SU-DHL-6 (cell line): ENCODE data around the gene EPHX1.

ENCODE experiments used
- H2AFZ ChIP-seq: fragments of 200-600 bp; sonication (generic); 2 replicates; pipeline ENCODE4 v1.6.1; 2014; ENCODE audit warnings: low read depth, mild to moderate bottlenecking, moderate library complexity, mixed read lengths, antibody characterized with exemption, low read length; ENCODE audit not compliant: severe bottlenecking
- H3F3A ChIP-seq: fragments of 200-600 bp; shearing (Covaris generic); 2 replicates; pipeline ENCODE4 v1.6.0; 2016; ENCODE audit warnings: antibody characterized with exemption, mild to moderate bottlenecking; ENCODE audit not compliant: insufficient read depth
- H3K27ac ChIP-seq: fragments of 200-600 bp; sonication (generic); 2 replicates; pipeline ENCODE4 v1.5.1; 2016; ENCODE audit warnings: low read depth, mild to moderate bottlenecking, low read length, moderate library complexity, mixed read lengths
- H3K27me3 ChIP-seq: fragments of 200-600 bp; sonication (generic), shearing (Covaris generic); 2 replicates; pipeline ENCODE4 v1.6.0; 2014; ENCODE audit warnings: mild to moderate bottlenecking, low read length
- H3K36me3 ChIP-seq: fragments of 200-600 bp; sonication (generic); 2 replicates; pipeline ENCODE4 v1.6.1; 2014; ENCODE audit warnings: mild to moderate bottlenecking, low read length, mixed read lengths
- H3K4me2 ChIP-seq: fragments of 300-600, 200-600 bp; shearing (Covaris generic), sonication (generic); 2 replicates; pipeline ENCODE4 v1.6.0; 2014; ENCODE audit warnings: low read length, low read depth, mild to moderate bottlenecking; ENCODE audit not compliant: poor library complexity, severe bottlenecking
- H3K4me3 ChIP-seq: fragments of 200-600 bp; sonication (generic); 2 replicates; pipeline ENCODE4 v1.5.1; 2014; ENCODE audit warnings: antibody characterized with exemption, low read length, mild to moderate bottlenecking, mixed read lengths; ENCODE audit not compliant: insufficient read depth, poor library complexity, severe bottlenecking
- H3K79me2 ChIP-seq: fragments of 200-600 bp; sonication (generic); 2 replicates; pipeline ENCODE4 v1.6.1; 2014; ENCODE audit warnings: mild to moderate bottlenecking, low read length, moderate library complexity; ENCODE audit not compliant: insufficient read depth
- H3K9ac ChIP-seq: fragments of 200-600 bp; sonication (generic); 2 replicates; pipeline ENCODE4 v1.7.0; 2014; ENCODE audit warnings: mild to moderate bottlenecking, low read length
- H3K9me2 ChIP-seq: fragments of 200-600 bp; sonication (generic); replicated peaks from 2 replicates; pipeline ENCODE4 v1.6.1; 2014; ENCODE audit warnings: low read length; ENCODE audit not compliant: insufficient read depth
- H3K9me3 ChIP-seq: fragments of 200-600 bp; sonication (generic); 2 replicates; pipeline ENCODE4 v1.6.1; 2014; ENCODE audit warnings: low read length, mixed read lengths; ENCODE audit not compliant: insufficient read depth
- H4K20me1 ChIP-seq: fragments of 200-600 bp; sonication (generic); 2 replicates; pipeline ENCODE4 v1.6.1; 2014; ENCODE audit warnings: low read depth, mild to moderate bottlenecking, antibody characterized with exemption, low read length, moderate library complexity, mixed read lengths
- EZH2phosphoT487 ChIP-seq: fragments of 200-600 bp; sonication (generic), shearing (Covaris generic); conservative IDR thresholded peaks from 2 replicates; pipeline ENCODE4 v1.6.1; 2018; ENCODE audit warnings: mild to moderate bottlenecking, antibody characterized with exemption, low read length, moderate library complexity, mixed read lengths
- TF ChIP-seq, protein P1 (sequence below): fragments of 200-600 bp; sonication (generic); IDR thresholded peaks from one replicate; pipeline ENCODE4 v1.5.1; 2017; ENCODE audit warnings: antibody characterized with exemption, mild to moderate bottlenecking, low read length, moderate library complexity; ENCODE audit not compliant: insufficient read depth, poor library complexity, severe bottlenecking

Gene EPHX1

DNA sequence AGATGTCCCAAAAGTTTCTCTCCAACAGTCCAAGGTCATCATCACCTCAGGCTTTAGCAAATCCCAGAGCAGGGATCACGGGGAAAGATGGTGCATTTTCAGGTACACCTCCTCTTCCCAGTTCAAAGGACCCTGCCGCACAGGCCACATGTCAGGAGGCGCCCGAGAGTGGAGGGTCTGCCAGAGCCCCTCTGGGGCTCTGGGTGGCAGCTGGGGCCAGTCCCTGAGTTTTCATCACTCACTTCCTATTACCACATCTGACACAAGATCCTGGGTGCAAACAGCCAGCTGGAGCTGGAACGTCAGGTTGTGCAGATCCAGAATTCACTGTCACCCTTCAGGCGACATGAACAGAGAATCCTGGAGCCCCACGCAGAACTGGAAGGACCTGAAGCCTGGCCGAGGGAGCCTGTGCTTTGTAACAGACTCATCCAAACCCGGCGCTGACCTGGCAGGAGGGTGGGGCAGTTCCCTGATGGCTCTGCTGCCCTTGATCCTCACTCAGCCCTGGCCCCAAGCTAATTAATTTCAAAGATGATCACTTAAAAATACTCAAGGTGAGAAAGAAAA is 63.4 kb downstream of the EPHX1 start:
- Histone ChIP-seq H2AFZ (no peak overlapping the region), H4K20me1 (no peaks in the 10 kb centered on the region), H3K27ac (no peak overlapping the region), H3K27me3 (no peaks in the 10 kb centered on the region), H3K9me2 (no peaks in the 10 kb centered on the region), H3K4me3 (no peak overlapping the region), H3K79me2 (no peaks in the 10 kb centered on the region), H3K36me3 (no peaks in the 10 kb centered on the region), H3F3A (no peaks in the 10 kb centered on the region), H3K9me3 (no peaks in the 10 kb centered on the region), H3K4me2 (no peak overlapping the region), H3K9ac (no peak overlapping the region)
- TF ChIP-seq, protein P1, sequence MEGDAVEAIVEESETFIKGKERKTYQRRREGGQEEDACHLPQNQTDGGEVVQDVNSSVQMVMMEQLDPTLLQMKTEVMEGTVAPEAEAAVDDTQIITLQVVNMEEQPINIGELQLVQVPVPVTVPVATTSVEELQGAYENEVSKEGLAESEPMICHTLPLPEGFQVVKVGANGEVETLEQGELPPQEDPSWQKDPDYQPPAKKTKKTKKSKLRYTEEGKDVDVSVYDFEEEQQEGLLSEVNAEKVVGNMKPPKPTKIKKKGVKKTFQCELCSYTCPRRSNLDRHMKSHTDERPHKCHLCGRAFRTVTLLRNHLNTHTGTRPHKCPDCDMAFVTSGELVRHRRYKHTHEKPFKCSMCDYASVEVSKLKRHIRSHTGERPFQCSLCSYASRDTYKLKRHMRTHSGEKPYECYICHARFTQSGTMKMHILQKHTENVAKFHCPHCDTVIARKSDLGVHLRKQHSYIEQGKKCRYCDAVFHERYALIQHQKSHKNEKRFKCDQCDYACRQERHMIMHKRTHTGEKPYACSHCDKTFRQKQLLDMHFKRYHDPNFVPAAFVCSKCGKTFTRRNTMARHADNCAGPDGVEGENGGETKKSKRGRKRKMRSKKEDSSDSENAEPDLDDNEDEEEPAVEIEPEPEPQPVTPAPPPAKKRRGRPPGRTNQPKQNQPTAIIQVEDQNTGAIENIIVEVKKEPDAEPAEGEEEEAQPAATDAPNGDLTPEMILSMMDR: no peak
- no peak for TF ChIP-seq EZH2phosphoT487

DNA sequence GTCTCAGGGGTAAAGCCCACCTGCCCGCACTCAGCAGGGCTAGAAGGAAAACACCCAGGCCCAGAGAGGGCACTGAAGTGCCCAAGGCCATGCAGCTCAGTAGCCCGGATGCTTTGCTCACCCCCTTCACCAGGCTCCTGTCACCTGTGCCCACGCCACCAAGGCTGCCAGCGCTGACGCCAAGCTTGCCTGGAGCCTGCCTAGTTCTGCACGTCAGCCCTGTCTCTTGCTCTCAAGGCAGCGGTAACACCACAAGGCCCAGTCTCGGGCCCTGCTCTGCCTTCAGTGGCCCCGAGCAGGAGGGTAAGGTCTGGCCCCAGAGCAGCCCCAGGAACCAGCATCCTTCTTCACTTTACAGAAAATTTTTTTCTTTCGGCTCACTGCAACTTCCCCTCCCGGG is 64.5 kb downstream of the EPHX1 start:
- H3K79me2 ChIP-seq: no peaks in the 10 kb centered on the region
- H3K36me3 ChIP-seq: no peaks in the 10 kb centered on the region
- H3K27ac ChIP-seq: no peak overlapping the region
- H3K9me3 ChIP-seq: no peaks in the 10 kb centered on the region
- H3K9ac ChIP-seq: no peak overlapping the region
- no peaks in the 10 kb centered on the region for H3K27me3 ChIP-seq
- no peaks in the 10 kb centered on the region for H3K9me2 ChIP-seq
- TF ChIP-seq, protein P1: no peak
- no peak for TF ChIP-seq EZH2phosphoT487
- no peaks in the 10 kb centered on the region for H3F3A ChIP-seq
- no peak overlapping the region for H3K4me2 ChIP-seq
- H4K20me1 ChIP-seq: no peaks in the 10 kb centered on the region
- no peak overlapping the region for H2AFZ ChIP-seq
- H3K4me3 ChIP-seq: no peak overlapping the region

DNA sequence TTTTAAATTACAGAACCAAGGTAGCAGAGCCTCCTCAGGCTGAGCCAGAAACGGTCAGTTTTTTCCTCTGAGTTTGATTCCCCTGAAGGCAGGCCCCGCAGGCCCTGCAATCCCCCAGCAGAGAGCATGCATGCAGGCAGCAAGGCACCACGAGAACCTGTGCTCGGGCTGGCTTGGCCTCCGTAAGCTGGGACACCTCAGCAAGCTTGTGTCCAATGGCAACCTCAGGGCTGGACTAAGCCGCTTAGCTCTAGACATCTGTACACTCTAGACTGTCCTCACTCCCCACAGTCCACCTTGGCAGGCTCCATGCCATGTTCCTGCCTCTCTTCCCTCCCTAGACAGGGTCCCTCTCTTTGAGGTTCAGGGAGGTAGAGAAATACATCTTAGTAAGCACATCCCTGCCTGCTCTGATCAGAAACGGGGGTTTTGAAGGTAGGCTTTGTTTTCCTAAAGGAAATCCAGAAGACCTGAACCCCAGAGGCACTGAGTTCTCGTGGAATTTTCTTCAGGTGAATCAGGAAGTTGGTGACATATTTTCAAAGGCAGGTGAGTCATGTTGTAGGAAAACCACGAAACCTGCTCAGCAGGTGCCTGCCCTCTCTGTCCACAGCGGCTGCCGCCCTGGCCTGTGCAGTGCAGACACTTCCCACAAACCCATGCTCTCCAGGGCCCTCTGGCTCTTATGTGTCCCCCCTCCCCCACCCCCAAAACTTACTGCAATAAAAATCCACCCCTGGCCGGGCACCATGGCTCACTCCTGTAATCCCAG is 65.3 kb downstream of the EPHX1 start:
- H3K4me3 ChIP-seq: no peak overlapping the region
- H3K9me2 ChIP-seq: no peaks in the 10 kb centered on the region
- no peak overlapping the region for H3K9ac ChIP-seq
- no peaks in the 10 kb centered on the region for H3K36me3 ChIP-seq
- H4K20me1 ChIP-seq: no peaks in the 10 kb centered on the region
- no peaks in the 10 kb centered on the region for H3K79me2 ChIP-seq
- H3F3A ChIP-seq: no peaks in the 10 kb centered on the region
- no peaks in the 10 kb centered on the region for H3K9me3 ChIP-seq
- no peaks in the 10 kb centered on the region for H3K27me3 ChIP-seq
- no peak overlapping the region for H2AFZ ChIP-seq
- no peak overlapping the region for H3K27ac ChIP-seq
- no peak overlapping the region for H3K4me2 ChIP-seq
- no peak for TF ChIP-seq EZH2phosphoT487
- TF ChIP-seq, protein P1: no peak
